ENCODE measurements around the gene LILRB2.
"Not testable (repeated sequence)": the region's sequence is repeated elsewhere in the genome, so short reads cannot be mapped to it uniquely, and the experiment has no call there.

The LILRB2 gene

GRCh38 chr19:54281007-54281728 lies at the start of gene LILRB2:
LILRB2 (minus strand) TSS chr19:54281110; CDS start chr19:54280496, 614 bp downstream.
- DNase-seq: no peak

GRCh38 chr19:54329476-54330165 lies 48.7 kb upstream of the LILRB2 start:
- DNase-seq: no peak

- not testable (repeated sequence) for DNase-seq
Measured at GRCh38 chr19:54328781-54329180, 47.9 kb upstream of the LILRB2 start.

GRCh38 chr19:54325631-54326030 lies 44.7 kb upstream of the LILRB2 start:
- DNase-seq: no peak

- no peak for DNase-seq
Measured at GRCh38 chr19:54325194-54325621, 44.3 kb upstream of the LILRB2 start.

GRCh38 chr19:54324071-54324470 lies 43.2 kb upstream of the LILRB2 start:
- DNase-seq: no peak

- not testable (repeated sequence) for DNase-seq
Measured at GRCh38 chr19:54322934-54323333, 42.0 kb upstream of the LILRB2 start.

GRCh38 chr19:54322295-54322694 lies 41.4 kb upstream of the LILRB2 start:
- DNase-seq: not testable (repeated sequence)

GRCh38 chr19:54319892-54320670 lies 39.2 kb upstream of the LILRB2 start:
- no peak for DNase-seq

GRCh38 chr19:54319049-54319448 lies 38.1 kb upstream of the LILRB2 start:
- DNase-seq: no peak

GRCh38 chr19:54317965-54318240 lies 37.0 kb upstream of the LILRB2 start:
- DNase-seq: no peak

- no peak for DNase-seq
Measured at GRCh38 chr19:54317108-54317964, 36.4 kb upstream of the LILRB2 start.

GRCh38 chr19:54316746-54317107 lies 35.8 kb upstream of the LILRB2 start:
- DNase-seq: no peak

- no peak for DNase-seq
Measured at GRCh38 chr19:54315956-54316355, 35.0 kb upstream of the LILRB2 start.

GRCh38 chr19:54312436-54313377 lies 31.8 kb upstream of the LILRB2 start, which contains the start of gene LILRA5:
LILRA5 (minus strand) TSS chr19:54313166; CDS start chr19:54313019, 147 bp downstream.
- DNase-seq: no peak

GRCh38 chr19:54312011-54312410 lies 31.1 kb upstream of the LILRB2 start:
- DNase-seq: no peak

- DNase-seq: no peak
Measured at GRCh38 chr19:54311486-54311885, 30.6 kb upstream of the LILRB2 start.

GRCh38 chr19:54310543-54310942 lies 29.6 kb upstream of the LILRB2 start:
- DNase-seq: no peak

GRCh38 chr19:54309811-54310210 lies 28.9 kb upstream of the LILRB2 start:
- DNase-seq: no peak

- DNase-seq: no peak
Measured at GRCh38 chr19:54307389-54308020, 26.6 kb upstream of the LILRB2 start.

GRCh38 chr19:54305141-54305540 lies 24.2 kb upstream of the LILRB2 start:
- DNase-seq: no peak
